Activated T-helper 2 cell treated with anti-CD3 and anti-CD28 coated beads, Interferon-gamma antibody, Interleukin-2, Interleukin-4, amounts not matched to agents 10 μg/mL and 5 μg/mL and 100 μg/mL, durations not matched to agents 14 hours and 24 hours and 36 hours (primary cell): ENCODE results near the gene SPPL2C. TPM values are rescaled to one million over a fixed set of nuclear protein-coding genes. Genes with fewer than 3 reads are reported as not detected.

Source experiments
- DNase-seq: peaks from one replicate; pipeline ENCODE4 v3.0.0; 2021; ENCODE audit warnings: low spot score
- H3K27ac Mint-ChIP-seq: one replicate; pipeline ENCODE4 v1.8.0; 2021; ENCODE audit warnings: mixed read lengths
- H3K27me3 Mint-ChIP-seq: one replicate; pipeline ENCODE4 v1.8.0; 2021; ENCODE audit warnings: low read depth, mixed read lengths
- H3K36me3 Mint-ChIP-seq: one replicate; pipeline ENCODE4 v1.8.0; 2021; ENCODE audit warnings: low read depth, mixed read lengths
- H3K4me1 Mint-ChIP-seq: one replicate; pipeline ENCODE4 v1.8.0; 2021; ENCODE audit warnings: low read depth, mixed read lengths
- H3K4me3 Mint-ChIP-seq: one replicate; pipeline ENCODE4 v1.8.0; 2021; ENCODE audit warnings: low read depth, mild to moderate bottlenecking, moderate library complexity, mixed read lengths
- H3K9me3 Mint-ChIP-seq: one replicate; pipeline ENCODE4 v1.8.0; 2021; ENCODE audit warnings: mixed read lengths
- intact Hi-C: fragments of 100-400 bp; cut with micrococcal nuclease; formaldehyde crosslinking; loops from one replicate; pipeline ENCODE4 v1.15.1; 2023
- total RNA-seq: library from RNA; stranded (reverse); gene quantifications from 2 replicates; pipeline ENCODE4 v1.2.3, GENCODE V29; 2022

SPPL2C gene
- total RNA-seq, result not detected in 2 replicates

GRCh38 chr17:45844695-45845375 lies at the start of gene SPPL2C:
Gene SPPL2C (plus strand): TSS chr17:45844881. CDS start chr17:45844907, 26 bp downstream.
- intact Hi-C loops, result no loop called here
- DNase-seq, result no peak
- Mint-ChIP-seq H3K4me1 (no peaks in the 10 kb centered on the region), H3K27me3 (peaks cover 3% of the 10 kb centered on the region), H3K9me3 (no peaks in the 10 kb centered on the region), H3K4me3 (no peak within 1 kb of the TSS), H3K27ac (no peak within 1 kb of the TSS), H3K36me3 (no peaks in the 10 kb centered on the region)

- H3K9me3 Mint-ChIP-seq, result no peaks in the 10 kb centered on the region
- no peak for DNase-seq
- intact Hi-C loops, result no loop called here
- H3K27ac Mint-ChIP-seq, result no peak overlapping the region
- no peaks in the 10 kb centered on the region for H3K36me3 Mint-ChIP-seq
- no peak overlapping the region for H3K4me3 Mint-ChIP-seq
- no peaks in the 10 kb centered on the region for H3K4me1 Mint-ChIP-seq
- peaks cover 11% of the 10 kb centered on the region for H3K27me3 Mint-ChIP-seq
These were observed 43.9 kb upstream of the SPPL2C start for GRCh38 chr17:45800816-45801215.

- Mint-ChIP-seq H3K9me3 (no peaks in the 10 kb centered on the region), H3K4me3 (no peak overlapping the region), H3K4me1 (no peaks in the 10 kb centered on the region), H3K36me3 (no peaks in the 10 kb centered on the region), H3K27ac (no peak overlapping the region), H3K27me3 (peaks cover 11% of the 10 kb centered on the region)
- intact Hi-C loops, result no loop called here
- no peak for DNase-seq
These were observed 43.3 kb upstream of the SPPL2C start for GRCh38 chr17:45801421-45801820.

- no peaks in the 10 kb centered on the region for H3K4me1 Mint-ChIP-seq
- intact Hi-C loops, result no loop called here
- no peak overlapping the region for H3K4me3 Mint-ChIP-seq
- no peaks in the 10 kb centered on the region for H3K36me3 Mint-ChIP-seq
- H3K9me3 Mint-ChIP-seq, result no peaks in the 10 kb centered on the region
- H3K27me3 Mint-ChIP-seq, result peaks cover 5% of the 10 kb centered on the region
- H3K27ac Mint-ChIP-seq, result no peak overlapping the region
- DNase-seq, result no peak
These were observed 35.8 kb upstream of the SPPL2C start for GRCh38 chr17:45808845-45809244.

- peaks cover under 1% of the 10 kb centered on the region for H3K27me3 Mint-ChIP-seq
- intact Hi-C loops, result no loop called here
- DNase-seq, result no peak
- H3K4me1 Mint-ChIP-seq, result no peaks in the 10 kb centered on the region
- no peaks in the 10 kb centered on the region for H3K9me3 Mint-ChIP-seq
- no peak overlapping the region for H3K4me3 Mint-ChIP-seq
- H3K36me3 Mint-ChIP-seq, result no peaks in the 10 kb centered on the region
- H3K27ac Mint-ChIP-seq, result no peak overlapping the region
These were observed 35.2 kb upstream of the SPPL2C start for GRCh38 chr17:45809499-45809898.

GRCh38 chr17:45812102-45812501 lies 32.6 kb upstream of the SPPL2C start:
- DNase-seq, result no peak
- Mint-ChIP-seq H3K27me3 (no peaks in the 10 kb centered on the region), H3K9me3 (no peaks in the 10 kb centered on the region), H3K36me3 (no peaks in the 10 kb centered on the region), H3K4me1 (no peaks in the 10 kb centered on the region), H3K4me3 (no peak overlapping the region), H3K27ac (no peak overlapping the region)
- intact Hi-C loops, result no loop called here

- no peaks in the 10 kb centered on the region for H3K9me3 Mint-ChIP-seq
- H3K4me3 Mint-ChIP-seq, result no peak overlapping the region
- intact Hi-C loops, result no loop called here
- H3K36me3 Mint-ChIP-seq, result no peaks in the 10 kb centered on the region
- no peak overlapping the region for H3K27ac Mint-ChIP-seq
- H3K27me3 Mint-ChIP-seq, result no peaks in the 10 kb centered on the region
- no peaks in the 10 kb centered on the region for H3K4me1 Mint-ChIP-seq
- DNase-seq, result no peak
These were observed 31.5 kb upstream of the SPPL2C start for GRCh38 chr17:45813048-45813725.

- H3K36me3 Mint-ChIP-seq, result no peaks in the 10 kb centered on the region
- no peaks in the 10 kb centered on the region for H3K4me1 Mint-ChIP-seq
- no peaks in the 10 kb centered on the region for H3K9me3 Mint-ChIP-seq
- no peaks in the 10 kb centered on the region for H3K27me3 Mint-ChIP-seq
- H3K27ac Mint-ChIP-seq, result no peak overlapping the region
- no peak overlapping the region for H3K4me3 Mint-ChIP-seq
- intact Hi-C loops, result no loop called here
- DNase-seq, result no peak
These were observed 29.8 kb upstream of the SPPL2C start for GRCh38 chr17:45814622-45815606.

- Mint-ChIP-seq H3K9me3 (no peaks in the 10 kb centered on the region), H3K27ac (no peak overlapping the region), H3K27me3 (peaks cover 3% of the 10 kb centered on the region), H3K4me3 (no peak overlapping the region), H3K36me3 (no peaks in the 10 kb centered on the region), H3K4me1 (no peaks in the 10 kb centered on the region)
- intact Hi-C loops, result no loop called here
- DNase-seq, result no peak
These were observed 28.9 kb upstream of the SPPL2C start for GRCh38 chr17:45815752-45816151.

- Mint-ChIP-seq H3K4me3 (no peak overlapping the region), H3K9me3 (no peaks in the 10 kb centered on the region), H3K4me1 (no peaks in the 10 kb centered on the region), H3K27me3 (peaks cover 4% of the 10 kb centered on the region), H3K27ac (no peak overlapping the region), H3K36me3 (no peaks in the 10 kb centered on the region)
- DNase-seq, result no peak
- intact Hi-C loops, result no loop called here
These were observed 26.6 kb upstream of the SPPL2C start for GRCh38 chr17:45818041-45818440.

- H3K4me1 Mint-ChIP-seq, result no peaks in the 10 kb centered on the region
- H3K4me3 Mint-ChIP-seq, result no peak overlapping the region
- no peaks in the 10 kb centered on the region for H3K36me3 Mint-ChIP-seq
- intact Hi-C loops, result no loop called here
- no peaks in the 10 kb centered on the region for H3K9me3 Mint-ChIP-seq
- no peak overlapping the region for H3K27ac Mint-ChIP-seq
- no peak for DNase-seq
- peaks cover 4% of the 10 kb centered on the region for H3K27me3 Mint-ChIP-seq
These were observed 26.0 kb upstream of the SPPL2C start for GRCh38 chr17:45818699-45819098.

- Mint-ChIP-seq H3K4me3 (no peak overlapping the region), H3K4me1 (no peaks in the 10 kb centered on the region), H3K27me3 (peaks cover 4% of the 10 kb centered on the region), H3K36me3 (no peaks in the 10 kb centered on the region), H3K9me3 (no peaks in the 10 kb centered on the region), H3K27ac (no peak overlapping the region)
- no peak for DNase-seq
- intact Hi-C loops, result no loop called here
These were observed 25.0 kb upstream of the SPPL2C start for GRCh38 chr17:45819632-45820031.
